Activated naive CD4-positive, alpha-beta T cell (primary cell): ENCODE results near the gene ZBTB40.

Experiments used
- DNase-seq, 4 experiments: peaks; one replicate each; lab custom pipeline; 2025; lab: John Stamatoyannopoulos, UW

The ZBTB40 gene

DNA sequence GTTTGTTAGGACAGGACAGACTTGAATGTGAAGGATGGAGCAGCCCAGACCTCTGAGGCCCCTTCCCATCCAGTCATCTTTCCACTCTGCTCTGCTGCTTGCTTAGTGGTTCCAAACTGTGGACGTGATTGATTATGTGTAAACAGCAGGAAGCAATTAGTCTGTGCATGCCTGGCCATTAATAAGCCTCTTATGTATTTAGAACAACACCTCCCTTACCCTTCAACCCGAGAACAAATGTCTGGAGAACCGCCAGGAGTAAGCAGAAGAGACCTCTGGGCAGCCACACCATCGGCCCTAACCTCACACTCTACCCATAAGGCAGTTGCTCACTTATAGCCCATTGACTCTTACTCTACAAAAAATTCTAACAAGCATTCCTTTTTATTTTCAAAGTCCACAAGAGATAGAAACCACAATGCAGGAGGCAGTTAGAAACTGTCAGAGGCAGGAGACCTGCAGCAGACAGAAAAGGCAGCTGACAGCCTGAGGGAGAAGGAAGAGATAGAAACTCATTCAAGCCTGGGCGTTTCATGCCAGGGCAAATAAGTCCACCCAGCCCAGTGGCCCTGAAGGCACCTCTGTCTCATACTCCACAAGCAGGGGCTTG lies 105.8 kb downstream of the ZBTB40 start:
- no peak for DNase-seq

DNA sequence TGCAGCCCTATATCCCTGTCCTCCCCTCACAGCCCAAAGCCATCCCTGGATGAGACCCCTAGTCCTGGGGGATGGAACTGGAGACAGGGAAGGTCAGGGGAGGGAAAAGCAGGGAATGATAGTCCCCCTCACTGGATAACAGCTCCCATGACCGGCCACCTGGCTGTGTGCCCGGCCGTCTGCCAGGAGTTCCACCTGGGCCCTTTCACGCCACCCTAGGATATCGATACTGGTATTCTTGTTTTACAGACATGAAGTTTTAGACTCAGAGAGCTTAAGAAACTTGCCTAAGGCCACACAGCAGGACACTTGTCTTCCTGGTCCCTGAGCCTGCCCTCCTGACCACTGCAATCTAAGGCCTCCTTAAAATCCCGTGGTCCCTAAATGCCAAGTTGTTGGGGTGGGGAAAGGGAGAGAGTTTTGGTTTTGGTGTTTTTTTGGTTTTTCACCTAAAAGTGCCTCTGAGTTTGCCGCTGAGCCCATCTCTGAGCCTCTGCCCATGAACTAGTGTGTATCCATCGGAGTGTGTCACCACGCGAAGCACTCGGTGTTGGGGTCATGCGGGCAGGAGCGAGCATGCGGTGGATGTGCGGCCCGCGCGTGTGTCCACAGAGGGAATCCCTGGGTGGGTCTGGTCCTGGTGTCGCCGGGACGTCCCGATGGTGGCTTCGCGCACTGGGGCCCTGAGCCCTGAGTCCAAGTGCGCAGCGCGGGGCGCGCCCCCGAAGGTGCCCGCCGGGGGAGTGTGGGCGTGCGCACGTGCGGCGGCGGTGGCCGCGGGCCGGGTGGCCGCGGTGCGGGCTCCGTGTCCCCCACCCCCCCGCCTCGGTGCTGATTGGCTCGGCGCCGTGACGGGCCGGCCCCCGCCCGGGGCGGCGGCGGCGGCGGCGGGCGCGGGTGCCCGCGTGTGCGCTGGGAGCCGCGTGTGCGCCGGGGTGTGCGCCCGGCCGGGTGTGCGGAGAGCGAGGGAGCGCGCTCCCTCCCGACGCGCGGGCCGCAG lies 111.2 kb downstream of the ZBTB40 start, which contains the start of gene EPHA8:
EPHA8 (plus strand) TSS at position 906 of the 1,000 bp plus-strand sequence. CDS start 147 bp downstream, outside the sequence.
- no peak for DNase-seq

DNA sequence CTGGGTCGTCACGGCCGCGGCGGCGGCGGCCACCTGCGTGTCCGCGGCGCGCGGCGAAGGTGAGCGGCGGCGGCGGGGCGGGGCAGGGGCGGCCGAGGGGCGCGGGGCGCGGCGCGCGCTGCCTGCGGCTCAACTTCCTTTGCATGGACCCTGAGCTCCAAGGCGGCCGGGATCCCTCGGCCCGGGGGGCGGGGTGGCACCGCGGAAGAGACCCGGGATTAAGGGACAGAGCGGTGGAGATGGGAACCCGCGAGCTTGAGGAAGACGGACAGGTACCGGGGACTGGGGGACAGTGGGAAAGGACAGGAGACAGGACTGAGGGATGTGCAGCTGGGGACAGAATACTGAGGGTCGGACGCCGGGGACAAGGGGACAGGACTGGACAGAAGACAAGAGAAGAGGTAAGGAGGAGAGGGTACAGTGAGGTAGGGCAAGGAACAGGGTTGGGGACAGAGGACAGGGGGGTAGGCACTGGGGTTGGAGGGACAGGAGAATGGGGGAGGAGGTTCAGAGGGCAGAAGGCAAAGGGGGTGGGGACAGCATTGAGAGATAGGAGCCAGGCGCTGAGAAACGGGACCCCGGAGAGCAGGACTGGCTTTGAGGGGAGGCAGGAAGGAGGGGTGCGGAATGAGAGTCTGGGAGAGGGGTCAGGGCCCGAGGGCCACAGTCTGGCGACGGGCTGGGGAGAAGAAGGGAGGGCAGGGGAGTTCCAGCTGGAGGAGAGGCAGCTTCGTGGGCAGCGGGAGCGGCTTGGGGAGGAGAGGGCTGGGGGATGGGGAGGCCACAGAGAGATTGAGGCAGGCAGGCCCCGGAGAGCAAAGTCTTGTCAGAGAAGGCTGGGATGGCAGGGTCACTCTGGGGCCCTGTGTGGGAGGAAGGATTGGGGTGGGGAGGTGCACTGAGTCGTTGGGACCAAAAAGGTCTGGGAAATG lies 112.3 kb downstream of the ZBTB40 start:
- DNase-seq = no peak

DNA sequence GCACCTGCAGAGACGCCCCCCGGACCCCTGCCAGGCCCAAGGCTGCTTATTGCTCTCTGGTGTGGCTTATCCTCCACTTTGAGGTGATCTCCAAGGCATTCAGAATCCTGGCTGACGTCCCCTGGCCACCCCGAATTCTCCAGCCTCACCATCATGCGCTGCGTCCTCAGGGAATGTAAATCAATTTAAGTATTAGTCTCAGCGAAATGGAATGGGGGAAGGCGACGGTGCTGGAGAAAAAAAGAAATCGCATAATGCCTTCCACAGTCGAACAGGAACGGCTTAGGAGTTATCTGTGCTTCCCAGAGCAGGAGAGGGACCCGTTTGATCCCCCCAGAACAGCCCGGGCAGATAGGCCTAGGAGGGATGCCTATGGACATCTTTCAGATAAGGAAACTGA lies 114.5 kb downstream of the ZBTB40 start:
- DNase-seq = no peak

DNA sequence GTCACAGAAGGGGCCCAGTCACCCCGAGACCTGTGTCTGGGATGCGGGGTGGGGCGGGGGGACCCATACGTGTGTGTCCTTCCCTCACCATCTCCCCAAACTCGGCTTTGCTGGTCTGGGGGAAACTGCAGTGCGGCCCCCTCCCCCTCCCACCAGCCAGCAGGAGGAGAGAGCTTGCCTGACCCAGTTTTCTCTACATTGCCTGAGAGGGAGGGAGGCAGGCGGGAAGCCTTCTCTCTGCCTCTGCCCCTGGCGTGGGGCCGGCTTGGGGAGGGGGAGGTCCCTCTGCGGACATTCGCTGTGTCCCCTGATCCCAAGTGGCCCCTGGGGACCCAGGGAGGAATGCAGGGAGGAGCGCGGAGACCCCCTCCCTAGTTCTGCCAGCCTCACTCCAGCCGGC lies 115.5 kb downstream of the ZBTB40 start:
- DNase-seq = no peak

DNA sequence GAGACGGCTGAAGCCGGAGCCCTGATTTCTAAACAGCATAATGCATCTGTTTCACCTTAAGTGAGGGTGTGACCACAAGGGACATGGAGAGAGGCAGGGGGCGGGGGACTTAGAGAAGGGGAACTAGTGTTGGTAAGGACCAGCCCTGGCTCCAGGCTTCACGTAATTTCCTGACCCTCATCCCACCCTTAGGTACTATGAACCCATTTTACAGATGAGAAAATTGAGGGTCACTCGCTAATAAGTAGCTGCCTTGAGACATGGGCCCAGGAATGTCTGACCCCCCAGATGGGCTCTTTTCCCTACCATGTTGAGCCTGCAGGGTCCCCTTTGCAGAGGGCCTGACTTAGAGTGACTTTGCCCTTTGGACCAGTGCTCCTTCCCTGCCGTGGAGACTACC lies 116.3 kb downstream of the ZBTB40 start:
- no peak for DNase-seq

DNA sequence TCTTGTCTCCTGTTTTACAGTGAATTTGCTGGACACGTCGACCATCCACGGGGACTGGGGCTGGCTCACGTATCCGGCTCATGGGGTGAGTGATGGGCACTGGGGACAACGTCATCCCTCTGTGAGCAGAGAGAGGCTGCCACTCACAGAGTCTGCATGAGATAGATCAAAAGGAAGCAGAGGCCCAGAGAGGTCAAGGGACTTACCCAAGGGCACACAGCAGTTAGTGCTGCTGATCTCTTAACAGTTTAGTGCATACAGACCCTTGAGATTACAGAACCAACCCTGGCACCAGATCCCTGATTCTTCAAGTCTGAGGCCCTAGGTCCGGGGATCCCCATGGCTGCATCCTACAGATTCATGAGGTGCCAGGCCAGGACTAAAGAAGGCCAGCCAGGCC lies 117.6 kb downstream of the ZBTB40 start:
- no peak for DNase-seq

DNA sequence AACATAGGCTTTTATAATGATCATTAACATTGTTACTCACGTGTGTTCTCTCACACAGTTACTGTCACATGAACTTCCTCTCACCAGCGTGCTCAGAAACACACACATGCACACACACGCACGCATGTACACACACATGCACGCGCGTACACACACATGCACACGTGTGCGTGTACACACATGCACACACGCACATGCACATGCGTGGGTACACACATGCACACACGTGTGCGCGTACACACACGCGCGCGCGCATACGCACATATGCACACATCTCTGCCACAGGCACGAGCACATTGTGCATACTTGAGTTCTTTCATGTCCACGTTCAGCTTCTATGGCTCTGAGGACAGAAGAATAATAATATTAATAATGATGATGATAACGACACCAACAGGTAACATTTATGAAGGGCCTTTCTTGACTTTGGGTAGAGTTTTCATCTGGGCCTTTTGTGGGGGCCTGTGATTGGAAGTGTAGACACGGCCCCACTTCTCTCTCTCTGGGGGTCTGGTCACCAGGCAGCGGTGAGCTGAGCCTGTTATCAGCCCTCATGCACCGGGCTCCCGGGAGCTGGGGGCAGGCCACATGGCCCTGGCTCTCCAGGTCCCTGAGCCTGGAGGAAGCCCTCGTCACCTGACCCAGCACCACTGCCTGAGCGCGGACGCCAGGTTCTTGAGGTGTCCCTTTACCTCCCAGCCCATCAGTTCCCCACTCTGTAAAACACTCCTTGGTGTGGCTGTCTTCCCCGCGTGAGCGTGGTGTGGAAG lies 118.7 kb downstream of the ZBTB40 start:
- DNase-seq = no peak

DNA sequence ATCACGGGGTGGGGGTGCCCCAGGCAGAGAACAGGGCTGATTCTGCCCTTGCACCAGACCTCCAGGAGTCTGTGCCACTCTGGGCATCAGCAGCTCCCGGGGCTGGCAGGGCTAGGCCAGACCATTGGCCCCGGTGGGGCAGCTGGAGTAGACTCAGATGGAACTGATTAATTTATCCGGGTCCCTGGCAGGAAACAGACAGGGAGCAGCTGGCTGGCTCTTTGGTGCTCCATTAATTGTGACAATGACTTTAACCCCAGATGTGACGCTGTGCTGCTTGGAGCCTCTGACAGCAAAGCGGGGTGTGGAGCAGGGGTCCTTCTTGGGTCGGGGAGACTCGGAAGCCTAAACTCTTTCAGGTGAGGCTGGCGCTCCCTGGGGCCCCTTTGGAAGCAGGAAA lies 121.2 kb downstream of the ZBTB40 start:
- no peak for DNase-seq

DNA sequence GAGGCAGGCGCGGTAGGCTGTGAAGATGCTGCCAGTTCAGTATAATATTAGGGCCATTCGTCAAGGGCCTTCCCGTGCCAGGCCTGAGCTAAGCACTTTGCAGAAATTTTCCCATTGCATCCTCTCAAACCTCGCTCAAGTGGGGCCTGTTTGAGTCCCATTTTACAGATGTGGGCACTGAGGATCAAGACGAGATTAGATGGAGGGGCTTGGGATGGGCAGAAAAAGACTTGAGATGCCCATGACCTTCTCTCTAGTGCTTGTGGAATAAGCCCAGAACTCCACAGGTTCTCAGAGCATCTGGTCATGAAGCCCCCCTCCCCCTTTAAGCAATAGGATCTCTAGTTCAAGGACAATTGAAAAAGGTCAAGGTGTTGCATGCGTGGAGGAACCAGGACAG lies 121.6 kb downstream of the ZBTB40 start:
- DNase-seq = no peak

DNA sequence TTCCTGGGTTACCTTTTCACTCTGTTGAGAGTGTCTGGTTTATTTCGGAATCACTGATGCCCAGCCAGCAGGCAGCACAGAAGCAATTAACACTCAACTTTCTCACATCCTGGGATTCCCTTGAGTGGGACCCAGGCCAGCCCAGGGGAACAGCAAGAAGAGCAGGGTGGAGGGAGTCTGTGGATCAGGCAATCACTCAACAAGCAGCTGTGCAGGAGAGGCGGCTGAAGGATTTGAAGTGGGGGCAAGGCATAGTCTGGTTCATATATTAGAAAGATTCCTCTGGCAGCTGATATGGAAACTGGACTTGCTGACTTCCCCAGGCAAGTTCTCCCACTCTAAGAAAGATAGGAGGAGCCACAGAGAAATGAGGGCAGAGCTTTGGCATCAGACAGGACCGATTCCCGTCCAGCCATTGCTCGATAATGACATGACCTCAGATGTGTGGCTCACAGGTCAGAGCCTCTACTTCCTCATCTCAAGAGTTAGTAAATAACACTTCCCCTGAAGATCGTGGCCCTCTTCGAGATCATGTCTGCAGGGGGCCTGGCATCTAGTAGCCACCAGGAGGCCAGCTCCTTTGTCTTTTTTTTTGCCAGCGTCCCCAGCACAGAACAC lies 124.0 kb downstream of the ZBTB40 start:
- DNase-seq = no peak

DNA sequence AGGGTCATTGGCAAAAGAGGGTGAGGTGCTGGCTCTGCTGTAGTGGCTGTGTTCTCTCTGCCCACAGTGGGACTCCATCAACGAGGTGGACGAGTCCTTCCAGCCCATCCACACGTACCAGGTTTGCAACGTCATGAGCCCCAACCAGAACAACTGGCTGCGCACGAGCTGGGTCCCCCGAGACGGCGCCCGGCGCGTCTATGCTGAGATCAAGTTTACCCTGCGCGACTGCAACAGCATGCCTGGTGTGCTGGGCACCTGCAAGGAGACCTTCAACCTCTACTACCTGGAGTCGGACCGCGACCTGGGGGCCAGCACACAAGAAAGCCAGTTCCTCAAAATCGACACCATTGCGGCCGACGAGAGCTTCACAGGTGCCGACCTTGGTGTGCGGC lies 124.5 kb downstream of the ZBTB40 start:
- no peak for DNase-seq

DNA sequence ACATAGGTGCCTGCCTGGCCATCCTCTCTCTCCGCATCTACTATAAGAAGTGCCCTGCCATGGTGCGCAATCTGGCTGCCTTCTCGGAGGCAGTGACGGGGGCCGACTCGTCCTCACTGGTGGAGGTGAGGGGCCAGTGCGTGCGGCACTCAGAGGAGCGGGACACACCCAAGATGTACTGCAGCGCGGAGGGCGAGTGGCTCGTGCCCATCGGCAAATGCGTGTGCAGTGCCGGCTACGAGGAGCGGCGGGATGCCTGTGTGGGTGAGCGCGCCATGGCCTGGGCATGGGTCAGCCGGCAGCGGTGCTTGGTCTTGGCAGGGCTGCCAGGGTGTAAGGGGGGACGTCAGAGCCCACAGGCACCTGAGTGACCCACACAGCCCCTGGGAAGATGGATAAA lies 125.0 kb downstream of the ZBTB40 start:
- no peak for DNase-seq

DNA sequence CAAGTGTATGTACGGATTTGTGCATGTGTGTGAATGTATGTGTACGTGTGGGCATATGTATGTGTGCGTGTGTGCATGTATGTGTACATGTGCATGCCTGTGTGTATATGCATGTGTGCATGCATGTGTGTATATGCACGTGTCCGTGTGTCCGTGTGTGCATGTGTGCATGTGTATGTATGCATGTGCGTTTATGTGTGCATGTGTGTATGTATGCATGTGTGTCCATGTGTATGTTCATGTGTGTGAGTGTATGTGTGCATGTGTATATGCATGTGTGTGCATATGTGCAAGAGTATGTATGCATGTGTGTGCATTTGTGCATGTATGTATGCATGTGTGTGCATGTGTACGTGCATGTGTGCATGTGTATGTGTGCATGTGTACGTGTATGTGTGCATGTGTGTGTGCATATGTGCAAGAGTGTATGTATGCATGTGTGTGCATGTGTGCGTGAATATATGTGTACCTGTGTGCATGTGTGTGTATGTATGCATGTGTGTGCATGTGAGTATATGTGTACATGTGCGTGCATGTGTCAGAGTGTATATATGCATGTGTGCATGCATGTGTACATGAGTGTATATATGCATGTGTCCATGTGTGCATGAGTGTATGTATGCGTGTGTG lies 127.2 kb downstream of the ZBTB40 start:
- DNase-seq = no peak

DNA sequence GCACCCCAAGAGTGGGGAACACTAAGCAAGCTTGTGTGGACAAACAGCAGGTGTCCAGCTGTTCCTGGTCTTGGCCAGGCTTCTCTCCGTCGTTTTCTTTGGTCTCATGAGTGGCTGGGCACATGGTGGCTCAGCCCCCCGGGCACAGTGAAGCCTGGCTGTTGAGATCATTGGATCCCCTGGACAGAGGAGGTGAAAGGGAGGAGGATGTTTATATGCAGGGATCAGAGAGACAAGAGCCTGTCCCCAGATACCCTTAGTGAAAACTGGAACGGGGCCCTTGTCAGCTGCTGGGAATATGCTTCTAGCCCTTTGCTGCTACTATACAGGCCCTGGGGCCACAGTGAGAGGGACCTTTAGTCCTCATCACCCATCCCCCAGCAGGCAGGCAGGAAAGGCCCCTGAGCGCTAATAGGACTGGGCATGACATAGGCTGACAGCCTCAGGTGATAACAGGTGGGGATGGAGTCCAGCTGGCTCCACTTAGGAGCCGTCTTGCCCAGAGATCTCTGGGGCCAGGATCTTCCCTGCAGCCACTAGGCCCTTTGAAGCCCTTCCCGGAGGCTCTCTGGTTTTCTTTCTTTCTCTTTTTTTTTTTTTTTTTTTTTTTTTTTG lies 128.0 kb downstream of the ZBTB40 start:
- no peak for DNase-seq
